Heart left ventricle (tissue), 16 donors: ENCODE data around the gene GATA2. TPM values are rescaled to one million over a fixed set of nuclear protein-coding genes. Genes with fewer than 3 reads are reported as not detected.

Experiments used
- ATAC-seq, 4 donors: fragments of 200-7000 bp; cut with Tn5 transposase; one replicate each; pipeline ENCODE4 v1.9.1; 2020 to 2022; ENCODE audit warnings: moderate library complexity in 4 of 4, mild to moderate bottlenecking in 3 of 4, moderate number of reproducible peaks in 1 of 4
- DNase-seq, 5 donors: peaks; one replicate each; pipeline ENCODE4 v3.0.0-alpha.2; 2020
- H3K27ac ChIP-seq, 12 donors: fragments of 200-600 bp; sonication (generic) in 4 of 12; one replicate each; pipeline versions ENCODE4 v1.5.0 to v1.8.0; 2016 to 2022; ENCODE audit warnings: mild to moderate bottlenecking in 2 of 12
- H3K27me3 ChIP-seq, 9 donors: fragments of 200-600 bp; sonication (generic) in 2 of 9; one replicate each; pipeline versions ENCODE4 v1.5.1 to v1.8.0; 2016 to 2022; ENCODE audit warnings: mild to moderate bottlenecking in 3 of 9
- H3K36me3 ChIP-seq, 9 donors: fragments of 200-600 bp; sonication (generic) in 2 of 9; one replicate each; pipeline versions ENCODE4 v1.5.0 to v1.8.0; 2018 to 2022; ENCODE audit warnings: mild to moderate bottlenecking in 2 of 9
- H3K4me1 ChIP-seq, 12 donors: fragments of 200-600 bp; sonication (generic) in 4 of 12; one replicate each; pipeline versions ENCODE4 v1.5.0 to v1.8.0; 2016 to 2022; ENCODE audit warnings: mild to moderate bottlenecking in 3 of 12
- H3K4me3 ChIP-seq, 12 donors: fragments of 200-600 bp; sonication (generic) in 4 of 12; one replicate each; pipeline versions ENCODE4 v1.5.0 to v1.8.0; 2017 to 2022; ENCODE audit warnings: mild to moderate bottlenecking in 9 of 12, moderate library complexity in 4 of 12
- H3K9me3 ChIP-seq, 12 donors: fragments of 200-600 bp; sonication (generic) in 4 of 12; one replicate each; pipeline versions ENCODE4 v1.5.0 to v1.8.0; 2016 to 2022; ENCODE audit warnings: mild to moderate bottlenecking in 1 of 12
- POLR2A ChIP-seq, 2 donors: fragments of 450-650 bp; IDR thresholded peaks; one replicate each; pipeline ENCODE4 v1.6.1; 2017; ENCODE audit warnings: antibody characterized with exemption in 2 of 2, mild to moderate bottlenecking in 2 of 2, moderate library complexity in 2 of 2
- WGBS, 4 donors: extraction: QIAGEN DNeasy Blood & Tissue Kit in 2 of 4; methylation state at CpG; one replicate each; pipeline versions ENCODE4 v1.1.5 to v1.1.7; 2013 to 2018; 5-methylcytosine and 5-hydroxymethylcytosine counted together
- intact Hi-C, 10 donors: fragments of 100-400 bp; cut with DNase I; formaldehyde crosslinking; loops; one replicate each; pipeline versions ENCODE4 v1.11.1 to v1.14.2; 2022
- polyA plus RNA-seq, 2 donors: library from polyadenylated mRNA; stranded (reverse); fragments of 200-250 nt; gene quantifications; one replicate each; pipeline ENCODE4 v1.2.3, GENCODE V29; 2013
- total RNA-seq, 9 donors: library from RNA; depleted of rRNA in 2 of 9; stranded (reverse); fragments of >200 nt in 2 of 9; fragmentation: NEBNext Ultra II Directional in 3 of 9; extraction: Animal tissue kit (Norgen Biotek cat#: 25700) in 3 of 9; gene quantifications; one replicate each; pipeline versions ENCODE4 v1.1.0 to v1.2.4, GENCODE V29; 2016 to 2023
- TF ChIP-seq, protein P1 (sequence below), 12 donors: fragments of 200-600 bp; sonication (generic) in 4 of 12; IDR thresholded peaks; one replicate each; pipeline versions ENCODE4 v1.5.0 to v1.8.0; 2018 to 2022; ENCODE audit warnings: antibody characterized with exemption in 12 of 12, mild to moderate bottlenecking in 5 of 12
- donor health status: ischemic (EF 13 %, LVEDD 7.1; RV severe dilation, severe dysfunction).
- donor health status: healthy with polysubstance abuse.
- donor health status: DM: no; HTN: yes; CAD: no.
- donor health status: DM: no; HTN: no; CAD: no.
- donor health status: ischemic (EF 25% LVEDD 6.9; RV normal size, moderate dysfunction).
- donor health status: ischemic (EF 25% LVEDD 5.7; RV mildly dilated, moderate dysfunction).
- donor health status: healthy.
- donor health status: DM: yes; HTN: yes; CAD: no.
- donor health status: ischemic (EF 35%, LVEDD 5.7; RV mildly dilated, moderate dysfunction).
- donor health status: nonischemic (EF 11% LVEDD 7.7; RV severe dilation, severe dysfunction).
- donor health status: DM: yes; HTN: yes; CAD: no.
- donor health status: PGD.
- donor health status: ischemic (EF 29% LVEDD 5.4; RV normal size, mild dysfunction).
- donor health status: nonischemic (EF 23%, LVEDD 6.1; RV moderate dilation, normal function).

Gene GATA2
- total and polyA plus RNA-seq, 11 donors = 6.0 to 30.7 (median 12.8) TPM

DNA sequence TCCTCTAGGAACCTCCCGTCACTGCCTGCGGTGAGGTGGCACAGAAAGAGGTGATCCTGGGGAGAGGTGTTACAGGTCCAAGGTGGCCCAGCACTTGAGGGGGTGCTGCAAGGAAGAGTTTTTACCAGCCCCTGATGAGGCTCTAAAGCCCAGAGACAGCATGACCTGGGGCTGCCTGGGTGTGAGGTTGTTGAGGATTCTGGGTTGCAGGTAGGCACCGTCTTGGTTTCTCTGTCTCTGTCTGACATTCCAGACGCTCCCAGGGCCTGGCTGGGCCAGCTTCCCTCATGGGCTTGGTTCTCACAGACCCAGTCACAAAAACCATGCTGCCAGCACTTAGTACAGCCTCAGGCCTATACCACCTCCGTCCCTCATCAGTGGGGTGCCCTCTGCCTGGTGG, 57.4 kb downstream of the GATA2 start:
- Histone ChIP-seq H3K27ac (no peak overlapping the region), H3K36me3 (no peaks in the 10 kb centered on the region), H3K9me3 (no peaks in the 10 kb centered on the region), H3K4me1 (peaks cover 0 to 14% (median 5%) of the 10 kb centered on the region in 12 donors), H3K4me3 (no peak overlapping the region), H3K27me3 (peaks cover 8 to 47% (median 30%) of the 10 kb centered on the region in 9 donors)
- DNase-seq = no peak
- ATAC-seq = no peak
- intact Hi-C loops = no loop called here
- TF ChIP-seq, protein P1, sequence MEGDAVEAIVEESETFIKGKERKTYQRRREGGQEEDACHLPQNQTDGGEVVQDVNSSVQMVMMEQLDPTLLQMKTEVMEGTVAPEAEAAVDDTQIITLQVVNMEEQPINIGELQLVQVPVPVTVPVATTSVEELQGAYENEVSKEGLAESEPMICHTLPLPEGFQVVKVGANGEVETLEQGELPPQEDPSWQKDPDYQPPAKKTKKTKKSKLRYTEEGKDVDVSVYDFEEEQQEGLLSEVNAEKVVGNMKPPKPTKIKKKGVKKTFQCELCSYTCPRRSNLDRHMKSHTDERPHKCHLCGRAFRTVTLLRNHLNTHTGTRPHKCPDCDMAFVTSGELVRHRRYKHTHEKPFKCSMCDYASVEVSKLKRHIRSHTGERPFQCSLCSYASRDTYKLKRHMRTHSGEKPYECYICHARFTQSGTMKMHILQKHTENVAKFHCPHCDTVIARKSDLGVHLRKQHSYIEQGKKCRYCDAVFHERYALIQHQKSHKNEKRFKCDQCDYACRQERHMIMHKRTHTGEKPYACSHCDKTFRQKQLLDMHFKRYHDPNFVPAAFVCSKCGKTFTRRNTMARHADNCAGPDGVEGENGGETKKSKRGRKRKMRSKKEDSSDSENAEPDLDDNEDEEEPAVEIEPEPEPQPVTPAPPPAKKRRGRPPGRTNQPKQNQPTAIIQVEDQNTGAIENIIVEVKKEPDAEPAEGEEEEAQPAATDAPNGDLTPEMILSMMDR (IDR thresholded peaks at IDR 0.05) = no peak
- TF ChIP-seq POLR2A (IDR thresholded peaks at IDR 0.05) = no peak
- 89 to 98% (median 94%) methylated on average over 5 of the region's 5 CpGs for WGBS, 4 donors

DNA sequence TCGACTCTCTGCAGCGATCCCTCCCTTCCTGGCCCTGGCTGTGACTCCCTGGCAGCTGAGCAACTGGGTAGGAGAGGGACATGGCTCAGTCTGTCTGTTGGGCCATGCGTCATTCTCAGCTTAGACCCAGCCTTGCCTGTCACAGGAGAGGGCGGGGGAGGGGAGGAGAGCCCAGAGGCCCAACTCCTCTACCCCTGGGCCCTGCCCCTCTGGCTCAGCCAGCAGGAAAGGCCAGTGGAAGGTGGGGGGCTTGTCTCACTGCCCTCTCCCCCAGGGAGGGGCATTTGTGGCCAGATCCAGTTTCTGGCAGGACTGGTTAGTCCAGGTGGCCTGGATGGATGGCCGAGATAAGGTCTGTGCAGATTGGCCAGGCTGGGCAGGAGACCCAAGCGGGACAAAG, 57.9 kb downstream of the GATA2 start:
- H3K4me1 ChIP-seq = peaks cover 0 to 14% (median 5%) of the 10 kb centered on the region in 12 donors
- H3K4me3 ChIP-seq = no peak overlapping the region
- no peaks in the 10 kb centered on the region for H3K9me3 ChIP-seq
- H3K27ac ChIP-seq = no peak overlapping the region
- TF ChIP-seq, protein P1 (IDR thresholded peaks at IDR 0.05) = no peak
- no peak for TF ChIP-seq POLR2A (IDR thresholded peaks at IDR 0.05)
- ATAC-seq = no peak
- DNase-seq = no peak
- intact Hi-C loops = no loop called here
- H3K36me3 ChIP-seq = no peaks in the 10 kb centered on the region
- peaks cover 8 to 49% (median 30%) of the 10 kb centered on the region in 9 donors for H3K27me3 ChIP-seq
- WGBS, 4 donors = 87 to 94% (median 92%) methylated on average over 5 to 6 of the region's 6 CpGs

DNA sequence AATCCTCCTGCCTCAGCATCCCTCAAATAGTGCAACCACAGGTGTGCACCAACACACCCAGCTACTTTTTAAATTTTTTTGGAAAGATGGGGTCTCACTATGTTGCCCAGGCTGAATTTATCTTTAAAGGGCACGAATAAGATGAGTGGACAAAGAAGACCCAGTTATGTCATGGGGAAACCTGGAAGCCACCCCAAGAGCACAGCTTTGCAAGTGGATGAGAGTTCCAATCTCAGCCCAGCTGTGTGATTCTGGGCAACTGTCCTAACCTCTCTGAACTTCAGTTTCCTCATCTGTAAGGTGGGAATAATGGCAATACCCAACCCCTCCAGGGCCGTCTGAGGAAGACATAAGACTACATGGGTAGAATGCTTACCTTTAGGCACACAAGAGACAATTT, 58.5 kb downstream of the GATA2 start:
- Histone ChIP-seq H3K4me1 (peaks cover 0 to 14% (median 5%) of the 10 kb centered on the region in 12 donors), H3K9me3 (no peaks in the 10 kb centered on the region), H3K4me3 (no peak overlapping the region), H3K36me3 (no peaks in the 10 kb centered on the region), H3K27me3 (peaks cover 8 to 49% (median 30%) of the 10 kb centered on the region in 9 donors), H3K27ac (no peak overlapping the region)
- ATAC-seq (no peak), DNase-seq (no peak)
- intact Hi-C loops = loop anchor here in 1 of 10 donors (5.0 kb wide), 1 partner anchor 43 kb away; no protein-coding TSS in a partner anchor
- WGBS, 4 donors = 92 to 98% (median 95%) methylated on average over 2 of the region's 2 CpGs
- TF ChIP-seq, protein P1 (IDR thresholded peaks at IDR 0.05) = no peak
- TF ChIP-seq POLR2A (IDR thresholded peaks at IDR 0.05) = no peak

DNA sequence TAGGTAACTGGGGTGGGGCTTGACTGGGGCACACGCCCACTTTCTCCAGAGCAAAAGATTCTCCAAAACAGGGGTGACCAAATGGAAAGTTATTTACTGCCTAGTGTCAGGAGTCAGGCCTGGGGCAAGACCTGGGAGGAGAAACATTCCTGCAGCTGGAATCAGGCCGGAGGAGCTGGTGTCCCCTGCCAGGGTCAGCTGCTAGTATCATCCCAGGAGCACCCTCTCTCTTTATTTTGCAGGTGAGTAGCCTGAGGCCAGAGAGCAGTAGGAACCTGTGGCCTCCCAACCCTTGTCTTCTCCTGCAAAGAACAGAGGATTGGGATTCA, 59.2 kb downstream of the GATA2 start:
- H3K36me3 ChIP-seq = no peaks in the 10 kb centered on the region
- no peak for DNase-seq
- H3K4me1 ChIP-seq = peaks cover 0 to 14% (median 5%) of the 10 kb centered on the region in 12 donors
- H3K4me3 ChIP-seq = no peak overlapping the region
- WGBS, 4 donors = 38 to 75% (median 70%) methylated on average over 2 of the region's 2 CpGs
- no peaks in the 10 kb centered on the region for H3K9me3 ChIP-seq
- intact Hi-C loops = loop anchor here in 1 of 10 donors (5.0 kb wide), 1 partner anchor 44 kb away; no protein-coding TSS in a partner anchor
- TF ChIP-seq, protein P1 (IDR thresholded peaks at IDR 0.05) = no peak
- no peak for TF ChIP-seq POLR2A (IDR thresholded peaks at IDR 0.05)
- no peak overlapping the region for H3K27ac ChIP-seq
- ATAC-seq = no peak
- H3K27me3 ChIP-seq = peaks cover 8 to 49% (median 30%) of the 10 kb centered on the region in 9 donors
